Measurements from ENCODE around the gene ABLIM1.

DNA sequence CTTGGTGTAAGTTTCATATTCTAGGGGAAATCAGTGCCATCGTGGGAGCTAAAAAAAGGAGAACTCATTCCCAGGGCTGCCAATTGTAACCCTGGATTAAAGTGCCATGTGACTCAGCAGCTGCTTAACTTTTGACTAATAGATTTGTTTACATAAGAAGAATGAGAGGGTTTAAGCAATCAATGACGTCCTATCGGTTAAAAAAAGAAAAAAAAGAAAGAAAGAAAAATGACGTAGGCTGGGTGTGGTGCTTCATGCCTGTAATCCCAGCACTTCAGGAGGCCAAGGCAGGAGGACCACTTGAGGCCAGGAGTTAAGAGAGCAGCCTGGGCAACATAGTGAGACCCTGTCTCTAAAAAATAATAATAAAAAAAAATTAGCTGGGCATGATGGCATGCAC, 137.6 kb downstream of the ABLIM1 start:
- TF ChIP-seq POLR2A (IDR thresholded peaks at IDR 0.05) = no peak
- TF ChIP-seq, protein P1, sequence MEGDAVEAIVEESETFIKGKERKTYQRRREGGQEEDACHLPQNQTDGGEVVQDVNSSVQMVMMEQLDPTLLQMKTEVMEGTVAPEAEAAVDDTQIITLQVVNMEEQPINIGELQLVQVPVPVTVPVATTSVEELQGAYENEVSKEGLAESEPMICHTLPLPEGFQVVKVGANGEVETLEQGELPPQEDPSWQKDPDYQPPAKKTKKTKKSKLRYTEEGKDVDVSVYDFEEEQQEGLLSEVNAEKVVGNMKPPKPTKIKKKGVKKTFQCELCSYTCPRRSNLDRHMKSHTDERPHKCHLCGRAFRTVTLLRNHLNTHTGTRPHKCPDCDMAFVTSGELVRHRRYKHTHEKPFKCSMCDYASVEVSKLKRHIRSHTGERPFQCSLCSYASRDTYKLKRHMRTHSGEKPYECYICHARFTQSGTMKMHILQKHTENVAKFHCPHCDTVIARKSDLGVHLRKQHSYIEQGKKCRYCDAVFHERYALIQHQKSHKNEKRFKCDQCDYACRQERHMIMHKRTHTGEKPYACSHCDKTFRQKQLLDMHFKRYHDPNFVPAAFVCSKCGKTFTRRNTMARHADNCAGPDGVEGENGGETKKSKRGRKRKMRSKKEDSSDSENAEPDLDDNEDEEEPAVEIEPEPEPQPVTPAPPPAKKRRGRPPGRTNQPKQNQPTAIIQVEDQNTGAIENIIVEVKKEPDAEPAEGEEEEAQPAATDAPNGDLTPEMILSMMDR (IDR thresholded peaks at IDR 0.05 in 8 of 11, conservative IDR thresholded peaks at IDR 0.05 in 3 of 11) = no peak
- TF ChIP-seq POLR2AphosphoS5 (IDR thresholded peaks at IDR 0.05) = no peak
